Measurements from ENCODE around the gene FHOD1. TPM values are rescaled to one million over a fixed set of nuclear protein-coding genes. Genes with fewer than 3 reads are reported as not detected.

The FHOD1 gene
- total and polyA plus RNA-seq, 2 of the 13 experiments (the other 11 are each of a cell fraction or from before 2014, with no cell fraction given): 20.0 to 20.8 TPM

- in situ Hi-C loops (cut with HindIII; ENCODE audit: extremely low pct_ligation_motif_present, low pct_unique_long_range_greater_than_20kb): no loop called here
- no peaks in the 10 kb centered on the region for H4K20me1 ChIP-seq (ENCODE audit: insufficient read depth, low read length)
- H3K36me3 ChIP-seq (replicated peaks in 1 of 2; ENCODE audit: control insufficient read depth in 1 of 2, insufficient read depth in 2 of 2, low read length in 2 of 2): no peaks in the 10 kb centered on the region
- TF ChIP-seq PRMT3 (CRISPR knock-in tag; IDR thresholded peaks at IDR 0.05; ENCODE audit: borderline replicate concordance, low read depth): no peak
- TF ChIP-seq ZFP91 (CRISPR knock-in tag; IDR thresholded peaks at IDR 0.05; ENCODE audit: borderline replicate concordance): 0 out of 2 replicates have a peak, but pooled peaks have one; percentile 26
- no peak for TF ChIP-seq ZNF572 (CRISPR knock-in tag; IDR thresholded peaks at IDR 0.05)
- TF ChIP-seq LRRFIP1 (CRISPR knock-in tag; conservative IDR thresholded peaks at IDR 0.05): no peak
- intact Hi-C loops (cut with micrococcal nuclease; ENCODE audit: unreplicated experiment): no loop called here
- FAIRE-seq (no peak), ATAC-seq (no peak), DNase-seq (ENCODE audit: low spot score) (no peak)
- peaks cover 20% of the 10 kb centered on the region for H3K4me1 ChIP-seq (ENCODE audit: insufficient read depth, low read length)
- BruUV-seq (replicated peaks): no TSS peak
- no peak overlapping the region for H3K4me3 ChIP-seq (replicated peaks in 1 of 3; ENCODE audit: insufficient read depth in 1 of 3, low read depth in 2 of 3, low read length in 3 of 3)
- WGBS (ENCODE audit: low lambda C conversion rate): 69% methylated on average over 17 of the region's 18 CpGs
- H3K27me3 ChIP-seq (ENCODE audit: control insufficient read depth in 1 of 2, insufficient read depth in 2 of 2, low read length in 2 of 2): peaks cover 0 to 7% of the 10 kb centered on the region in 2 experiments; a peak in 2 of 5 replicates
- CTCF ChIA-PET (ENCODE audit: low intra/inter-chr PET ratio, low total read pairs): no interaction called here
- POLR2A ChIA-PET: no interaction called here
- no peaks in the 10 kb centered on the region for H3K79me2 ChIP-seq (ENCODE audit: insufficient read depth, low read length)
- no peak overlapping the region for H2AFZ ChIP-seq (ENCODE audit: low read length)
- H3K27ac ChIP-seq (ENCODE audit: extremely low read length, insufficient read depth, low read length): no peak overlapping the region
- no peak overlapping the region for H3K4me2 ChIP-seq (ENCODE audit: low read depth, low read length)
- no peaks in the 10 kb centered on the region for H3K9me3 ChIP-seq (ENCODE audit: low read length)
- H3K9ac ChIP-seq (ENCODE audit: insufficient read depth, low read depth, low read length): no peak overlapping the region
Measured at GRCh38 chr16:67254801-67255552, 7.7 kb upstream of the FHOD1 start.
